Hematopoietic multipotent progenitor cell treated with erythropoietin and hydrocortisone succinate and interleukin-3 and kit ligand, for 6 days (in vitro differentiated cells): ENCODE results near the gene MRPL33.

Experiments used
- DNase-seq: peaks from one replicate; pipeline ENCODE4 v3.0.0-alpha.2; 2015

MRPL33 gene

GRCh38 chr2:27779417-27780055, 8.0 kb downstream of the MRPL33 start:
- no peak for DNase-seq

GRCh38 chr2:27781496-27781895, 10.0 kb downstream of the MRPL33 start:
- no peak for DNase-seq

- no peak for DNase-seq
Observed at GRCh38 chr2:27782701-27783100, 11.2 kb downstream of the MRPL33 start.

- DNase-seq: no peak
Observed at GRCh38 chr2:27790796-27791195, 19.3 kb downstream of the MRPL33 start.

- DNase-seq: no peak
Observed at GRCh38 chr2:27792759-27793158, 21.2 kb downstream of the MRPL33 start.

GRCh38 chr2:27795093-27795834, 23.7 kb downstream of the MRPL33 start:
- DNase-seq: no peak

GRCh38 chr2:27795868-27796277, 24.4 kb downstream of the MRPL33 start:
- DNase-seq: no peak

GRCh38 chr2:27796791-27797765, 25.6 kb downstream of the MRPL33 start:
- DNase-seq: peak; percentile 55

GRCh38 chr2:27797841-27798240, 26.3 kb downstream of the MRPL33 start:
- DNase-seq: no peak

- no peak for DNase-seq
Observed at GRCh38 chr2:27798486-27798885, 27.0 kb downstream of the MRPL33 start.

- DNase-seq: no peak
Observed at GRCh38 chr2:27798948-27799645, 27.6 kb downstream of the MRPL33 start.

- DNase-seq: no peak
Observed at GRCh38 chr2:27799646-27800010, 28.1 kb downstream of the MRPL33 start.

GRCh38 chr2:27800856-27801255, 29.3 kb downstream of the MRPL33 start:
- DNase-seq: no peak

- DNase-seq: no peak
Observed at GRCh38 chr2:27802547-27802946, 31.0 kb downstream of the MRPL33 start.

- DNase-seq: peak; percentile 33
Observed at GRCh38 chr2:27803046-27803445, 31.5 kb downstream of the MRPL33 start.

GRCh38 chr2:27804146-27804545, 32.6 kb downstream of the MRPL33 start:
- DNase-seq: peak; percentile 53

- DNase-seq: peak; percentile 18
Observed at GRCh38 chr2:27805180-27805579, 33.7 kb downstream of the MRPL33 start.

GRCh38 chr2:27806311-27807059, 35.0 kb downstream of the MRPL33 start:
- DNase-seq: no peak

- DNase-seq: peak; percentile 41
Observed at GRCh38 chr2:27807476-27807875, 36.0 kb downstream of the MRPL33 start.

- no peak for DNase-seq
Observed at GRCh38 chr2:27808418-27808817, 36.9 kb downstream of the MRPL33 start.

- no peak for DNase-seq
Observed at GRCh38 chr2:27808984-27809383, 37.5 kb downstream of the MRPL33 start.

GRCh38 chr2:27809761-27810241, 38.3 kb downstream of the MRPL33 start:
- DNase-seq: peak; percentile 62
